ENCODE measurements around the gene BAIAP2L1.
"Not testable (repeated sequence)": the region's sequence is repeated elsewhere in the genome, so short reads cannot be mapped to it uniquely, and the experiment has no call there.

Gene BAIAP2L1

DNA sequence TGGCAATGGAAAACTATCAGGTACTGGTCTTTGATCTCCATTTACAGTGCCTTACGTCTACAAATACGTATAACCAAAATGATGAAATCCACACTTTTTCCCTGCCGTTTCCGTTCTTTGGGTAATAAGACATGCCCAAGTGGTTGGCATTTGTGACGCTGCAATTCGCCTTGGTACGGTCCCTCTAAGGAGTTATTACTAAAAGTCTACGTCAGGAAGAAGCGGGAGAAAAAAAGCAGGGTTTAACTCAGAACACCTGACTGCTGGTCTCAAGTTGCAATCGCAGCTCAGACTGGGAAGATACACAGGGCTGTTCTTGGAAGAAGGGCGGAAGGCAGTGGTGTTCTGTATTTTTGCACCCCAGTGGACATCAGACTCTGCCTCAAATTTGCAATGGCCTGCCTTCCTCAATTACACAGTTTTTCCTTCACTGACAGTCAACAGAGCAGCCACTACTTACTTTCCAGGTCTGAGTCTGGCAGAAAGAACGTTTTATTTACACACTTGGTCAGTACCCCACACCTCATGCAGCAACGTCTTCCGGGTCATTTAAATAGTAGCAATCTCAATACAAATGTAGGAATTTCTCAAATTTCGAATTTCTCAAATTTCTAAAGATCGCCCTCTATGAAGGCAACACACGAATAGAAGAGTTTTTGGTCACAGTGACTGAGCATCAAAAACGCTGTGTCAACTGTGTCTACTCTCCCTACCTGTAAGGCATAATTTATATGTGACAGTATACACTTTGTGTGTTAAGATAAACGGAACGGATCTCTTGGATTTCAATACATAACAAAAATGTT is 2.1 kb downstream of the BAIAP2L1 start:
- no peak for DNase-seq

DNA sequence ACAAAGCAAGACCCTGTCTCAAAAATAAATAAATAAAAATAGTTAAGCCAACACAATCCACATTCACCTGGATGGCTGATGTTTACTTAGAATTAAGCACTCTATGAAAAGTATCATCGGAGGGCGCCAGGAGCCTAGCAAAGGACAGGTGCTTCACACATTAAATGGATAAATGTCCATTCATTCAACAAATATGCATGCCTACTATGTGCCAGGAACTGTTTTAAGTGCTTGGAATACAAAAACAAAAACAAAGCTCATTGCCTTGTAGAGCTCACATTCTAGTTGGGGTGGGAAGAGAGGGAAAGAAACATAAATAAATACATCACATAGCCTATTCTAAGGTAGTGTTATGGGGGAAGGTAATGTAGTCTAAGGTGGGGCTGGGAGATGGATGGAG is 4.1 kb downstream of the BAIAP2L1 start:
- DNase-seq = no peak

DNA sequence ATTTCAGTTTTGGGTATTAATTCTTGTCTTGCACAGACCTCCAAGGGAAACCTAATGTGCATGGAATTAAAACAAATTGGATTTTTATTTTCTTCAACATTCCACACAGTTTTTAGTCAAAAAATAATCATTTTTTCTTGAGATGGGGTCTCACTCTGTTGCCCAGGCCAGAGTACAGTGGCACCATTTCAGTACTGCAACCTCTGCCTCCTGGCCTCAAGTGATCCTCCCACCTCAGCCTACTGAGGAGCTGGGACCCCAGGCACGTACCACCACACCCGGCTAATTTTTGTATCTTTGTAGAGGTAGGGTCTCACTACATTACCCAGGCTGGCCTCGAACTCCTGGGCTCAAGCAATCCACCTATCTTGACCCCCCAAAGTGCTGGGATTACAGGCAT is 4.9 kb downstream of the BAIAP2L1 start:
- no peak for DNase-seq

DNA sequence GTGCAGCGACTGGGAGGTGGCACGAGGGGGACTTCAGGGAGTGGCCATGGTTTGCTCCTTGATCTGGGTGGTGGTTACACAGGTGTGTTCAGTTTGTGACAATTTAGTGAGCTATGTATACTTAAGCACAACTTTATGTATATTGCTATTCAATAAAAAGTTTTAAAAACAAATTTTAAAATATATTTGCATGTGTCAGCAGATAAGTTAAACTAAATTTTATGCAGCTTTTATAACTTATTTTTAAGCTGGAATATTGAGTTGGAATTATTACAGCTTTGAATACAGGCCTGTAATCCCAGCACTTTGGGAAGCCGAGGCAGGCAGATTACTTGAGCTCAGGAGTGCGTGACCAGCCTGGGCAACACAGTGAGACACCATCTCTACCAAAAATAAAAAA is 5.4 kb downstream of the BAIAP2L1 start:
- DNase-seq = no peak

DNA sequence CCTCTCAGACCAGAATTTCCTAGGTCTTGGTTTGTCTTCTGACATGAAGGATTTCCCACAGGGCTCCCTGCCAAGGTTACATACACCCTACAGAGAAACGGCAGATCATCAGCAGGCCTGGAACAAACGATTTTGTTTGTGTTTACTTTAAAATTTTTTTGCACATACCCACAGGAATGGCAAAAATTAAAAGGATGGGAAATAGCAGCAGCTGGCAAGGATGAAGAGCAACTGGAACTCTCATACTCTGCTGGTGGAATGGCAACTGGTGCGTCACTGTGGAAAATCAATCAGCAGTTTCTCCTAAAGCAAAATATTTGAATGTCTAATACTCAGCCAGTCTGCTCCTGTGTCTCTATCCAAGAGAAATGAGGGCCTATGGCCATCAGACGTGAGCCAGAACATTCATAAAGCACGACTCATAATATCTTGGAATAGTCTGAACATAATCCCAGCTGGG is 6.5 kb downstream of the BAIAP2L1 start:
- no peak for DNase-seq

DNA sequence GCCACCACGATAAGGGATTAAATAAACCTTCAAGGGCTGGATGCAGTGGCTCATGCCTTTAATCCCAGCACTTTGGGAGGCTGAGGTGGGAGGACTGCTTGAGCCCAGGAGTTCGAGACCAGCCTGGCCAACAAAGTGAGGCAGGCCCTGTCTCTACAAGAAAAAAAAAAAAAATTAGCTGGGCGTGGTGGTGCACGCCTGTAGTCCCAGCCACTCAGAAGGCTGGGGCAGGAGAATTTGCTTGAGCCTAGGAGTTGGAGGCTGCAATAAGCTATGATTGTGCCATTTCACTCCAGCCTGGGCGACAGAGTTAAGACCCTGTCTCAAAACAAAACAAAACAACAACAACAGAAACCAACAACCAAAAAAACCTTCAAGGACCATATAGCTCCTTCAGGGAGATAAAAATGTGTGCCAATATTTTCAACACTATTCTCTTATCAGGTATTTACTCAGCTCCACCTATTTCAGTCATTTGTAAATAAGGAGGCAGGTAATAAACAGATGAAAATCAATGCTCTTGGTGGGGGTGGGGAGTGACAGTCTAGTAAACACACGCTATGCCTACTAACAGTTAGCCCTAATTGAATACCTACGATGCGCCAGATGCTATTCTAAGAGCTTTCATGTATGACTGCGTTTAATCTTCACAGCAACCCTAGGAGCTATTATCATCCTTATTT is 13.2 kb downstream of the BAIAP2L1 start:
- no peak for DNase-seq

DNA sequence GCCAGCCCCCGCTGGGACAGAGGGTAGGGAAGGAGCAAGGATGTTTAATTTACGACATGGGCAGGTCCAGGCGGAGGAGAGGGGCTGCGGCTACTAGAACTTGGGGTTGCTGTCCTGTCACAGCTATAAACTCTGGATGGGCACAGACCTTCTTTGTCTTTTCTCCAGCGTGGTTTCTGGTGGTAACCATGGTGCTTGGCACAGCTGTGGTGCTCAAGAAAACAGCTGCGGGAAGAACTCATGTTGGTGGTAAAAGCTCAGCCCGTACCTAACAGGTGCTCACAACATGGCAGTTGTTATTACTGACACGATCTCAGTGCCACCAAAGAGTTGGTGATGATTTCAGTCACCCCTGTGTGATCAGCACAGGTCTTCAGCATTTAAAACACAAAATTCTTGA is 13.8 kb downstream of the BAIAP2L1 start:
- no peak for DNase-seq

DNA sequence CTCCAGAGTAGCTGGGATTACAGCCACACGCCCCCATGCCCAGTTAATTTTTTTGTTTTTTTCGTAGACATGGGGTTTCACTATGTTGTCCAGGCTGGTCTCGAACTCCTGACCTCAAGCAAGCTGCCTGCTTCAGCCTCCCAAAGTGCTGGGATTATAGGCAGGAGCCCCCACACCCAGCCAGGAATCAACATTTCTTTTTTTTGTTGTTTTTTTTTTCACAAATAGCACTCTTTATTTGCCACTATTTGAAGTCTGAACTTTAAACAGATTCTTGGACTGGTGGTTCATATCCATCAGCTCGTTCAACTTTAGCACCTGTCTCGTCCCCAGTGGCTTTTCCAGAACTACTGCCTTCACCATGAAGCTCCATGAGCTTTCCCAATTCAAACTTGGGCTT is 15.4 kb downstream of the BAIAP2L1 start:
- DNase-seq = not testable (repeated sequence)

DNA sequence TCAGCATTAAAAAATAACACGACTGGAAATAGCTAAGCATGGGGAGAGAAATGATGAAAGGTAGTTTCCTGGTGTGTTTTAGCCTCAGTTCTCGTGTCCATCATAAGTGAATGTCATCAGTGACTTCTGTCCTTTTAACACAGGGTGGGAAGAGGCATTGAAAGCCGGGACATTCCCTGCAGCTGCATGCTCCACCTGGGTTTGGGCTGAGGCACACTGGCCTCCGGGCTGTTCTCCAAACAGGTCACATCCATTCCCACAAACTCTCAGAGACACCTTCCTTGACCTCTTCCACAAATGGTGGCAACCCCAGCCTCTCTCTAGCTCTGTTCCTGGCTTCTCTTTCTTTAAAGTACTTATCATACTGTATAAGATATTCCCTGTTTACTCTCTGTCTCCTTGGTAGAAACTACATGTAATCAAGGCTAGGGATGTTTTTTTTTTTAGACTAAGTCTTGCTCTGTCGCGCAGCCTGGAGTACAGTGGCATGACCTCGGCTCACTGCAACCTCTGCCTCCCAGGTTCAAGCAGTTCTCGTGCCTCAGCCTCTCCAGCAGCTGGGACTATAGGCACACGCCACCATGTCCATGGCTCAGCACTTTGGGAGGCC is 22.6 kb downstream of the BAIAP2L1 start:
- no peak for DNase-seq

DNA sequence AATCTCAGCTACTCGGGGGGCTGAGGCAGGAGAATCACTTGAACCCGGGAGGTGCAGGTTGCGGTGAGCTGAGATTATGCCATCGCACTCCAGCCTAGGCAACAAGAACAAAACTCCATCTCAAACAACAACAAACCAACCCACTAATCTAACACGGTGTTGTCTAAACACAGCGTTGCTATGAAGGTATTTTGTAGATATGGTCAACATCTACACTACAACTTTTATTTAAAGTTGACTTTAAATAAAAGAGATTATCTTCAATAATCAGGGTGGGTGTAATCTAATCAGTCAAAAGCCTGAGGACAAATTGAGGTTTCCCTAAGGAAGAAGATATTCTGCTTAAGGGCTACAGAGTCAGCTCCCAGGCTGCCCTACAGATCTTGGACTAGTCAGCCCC is 24.2 kb downstream of the BAIAP2L1 start:
- DNase-seq = no peak

DNA sequence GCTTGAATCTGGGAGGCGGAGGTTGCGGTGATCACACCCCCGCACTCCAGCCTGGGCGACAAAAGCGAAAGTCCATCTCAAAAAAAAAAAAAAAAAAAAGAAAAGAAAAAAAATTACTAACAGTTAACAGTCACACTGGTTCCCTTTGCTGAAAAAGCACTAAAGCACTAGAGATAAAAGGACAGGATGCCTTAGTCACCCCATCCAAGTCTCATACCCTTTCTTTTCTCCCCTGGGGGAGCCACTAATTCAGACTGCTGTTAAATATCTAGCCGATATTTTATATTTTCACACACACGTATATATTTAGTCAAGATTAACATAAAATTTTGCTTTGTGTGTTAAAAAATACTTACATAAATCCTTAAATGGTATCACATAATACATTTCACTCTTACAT is 25.2 kb downstream of the BAIAP2L1 start:
- no peak for DNase-seq

DNA sequence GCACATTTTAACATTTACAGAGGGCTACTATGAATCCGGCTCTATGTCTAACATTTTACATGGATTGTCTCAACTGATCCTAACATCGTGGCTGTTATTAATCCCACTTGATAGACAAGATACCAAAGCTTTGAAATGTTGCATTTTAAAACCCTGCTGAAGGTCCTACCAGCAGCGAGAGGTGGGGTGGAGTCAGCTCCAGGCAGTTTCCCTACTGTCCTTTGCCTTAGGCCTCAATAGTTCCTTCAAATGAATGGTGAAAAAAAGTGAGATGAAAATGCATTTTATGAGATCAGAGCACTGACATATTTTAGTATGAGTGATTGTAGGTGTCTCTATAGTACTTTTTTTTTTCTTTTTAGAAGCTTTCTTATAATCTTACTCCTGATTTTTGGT is 26.6 kb downstream of the BAIAP2L1 start:
- no peak for DNase-seq

DNA sequence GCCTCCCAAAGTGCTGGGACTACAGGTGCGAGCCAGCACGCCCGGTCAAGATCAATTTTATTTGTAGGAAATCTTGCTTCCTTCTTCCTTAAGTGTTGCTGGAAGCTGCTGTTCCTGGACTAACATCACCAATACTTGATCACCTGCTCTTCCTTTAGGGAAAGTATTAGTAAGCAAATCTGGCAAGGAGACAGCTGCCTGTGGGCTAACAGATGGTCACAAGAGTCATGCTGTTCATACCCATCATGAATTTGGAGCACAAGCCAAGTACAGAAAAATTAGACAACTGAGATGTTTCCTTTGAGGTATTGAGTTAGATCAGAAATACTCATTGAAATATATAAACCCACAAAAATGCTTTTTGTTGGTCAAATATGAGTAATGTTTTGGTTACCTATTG is 27.9 kb downstream of the BAIAP2L1 start:
- no peak for DNase-seq

DNA sequence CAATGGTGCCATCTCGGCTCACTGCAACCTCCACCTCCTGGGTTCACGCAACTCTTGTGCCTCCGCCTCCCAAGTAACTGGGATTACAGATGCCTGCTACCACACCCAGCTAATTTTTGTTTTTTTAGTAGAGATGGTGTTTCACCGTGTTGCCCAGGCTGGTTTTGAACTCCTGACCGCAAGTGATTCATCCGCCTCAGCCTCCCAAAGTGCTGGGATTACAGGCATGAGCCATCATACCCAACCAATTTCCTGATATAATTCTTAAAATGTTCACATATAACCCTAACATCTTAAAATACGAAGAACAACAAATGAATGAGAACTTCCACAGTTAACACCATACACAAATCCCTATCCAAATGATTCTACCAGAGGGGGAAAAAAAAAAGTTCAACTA is 31.2 kb downstream of the BAIAP2L1 start:
- no peak for DNase-seq

DNA sequence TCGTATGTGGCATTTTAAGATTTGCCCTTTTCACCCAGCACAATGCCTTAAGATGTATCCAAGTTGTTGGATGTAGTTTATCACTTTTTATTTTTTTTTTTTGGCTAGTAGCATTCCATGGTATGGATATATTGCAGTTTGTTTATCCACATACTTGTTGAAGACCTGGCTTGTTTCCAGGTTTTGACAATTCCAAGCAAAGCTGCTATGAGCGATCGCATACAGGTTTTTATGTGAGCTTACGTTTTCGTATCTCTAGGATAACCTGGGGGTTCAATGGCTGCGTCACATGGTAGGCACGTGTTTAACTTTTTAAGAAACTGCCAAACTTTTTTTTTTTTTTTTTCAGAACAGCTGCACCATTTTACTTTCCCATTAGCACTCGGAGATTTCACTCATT is 32.2 kb downstream of the BAIAP2L1 start:
- DNase-seq = no peak

DNA sequence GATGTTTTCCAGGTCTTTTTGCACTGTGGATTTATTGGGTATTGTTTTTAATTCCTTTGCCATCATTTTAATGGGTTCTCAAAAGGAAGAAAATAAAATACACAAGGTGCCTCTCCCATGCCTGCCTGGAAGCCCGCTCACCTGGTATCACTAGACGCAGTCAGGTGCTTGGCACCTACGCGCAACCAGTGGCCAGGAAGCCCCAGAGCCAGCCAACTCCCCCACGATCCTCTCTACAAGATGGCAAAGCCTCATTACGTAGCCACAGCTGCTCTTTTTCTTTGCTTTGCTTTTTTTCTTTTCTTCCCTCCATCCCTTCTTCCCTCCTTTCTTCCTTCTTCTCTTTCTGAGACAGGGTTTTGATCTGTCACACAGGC is 34.3 kb downstream of the BAIAP2L1 start:
- no peak for DNase-seq

DNA sequence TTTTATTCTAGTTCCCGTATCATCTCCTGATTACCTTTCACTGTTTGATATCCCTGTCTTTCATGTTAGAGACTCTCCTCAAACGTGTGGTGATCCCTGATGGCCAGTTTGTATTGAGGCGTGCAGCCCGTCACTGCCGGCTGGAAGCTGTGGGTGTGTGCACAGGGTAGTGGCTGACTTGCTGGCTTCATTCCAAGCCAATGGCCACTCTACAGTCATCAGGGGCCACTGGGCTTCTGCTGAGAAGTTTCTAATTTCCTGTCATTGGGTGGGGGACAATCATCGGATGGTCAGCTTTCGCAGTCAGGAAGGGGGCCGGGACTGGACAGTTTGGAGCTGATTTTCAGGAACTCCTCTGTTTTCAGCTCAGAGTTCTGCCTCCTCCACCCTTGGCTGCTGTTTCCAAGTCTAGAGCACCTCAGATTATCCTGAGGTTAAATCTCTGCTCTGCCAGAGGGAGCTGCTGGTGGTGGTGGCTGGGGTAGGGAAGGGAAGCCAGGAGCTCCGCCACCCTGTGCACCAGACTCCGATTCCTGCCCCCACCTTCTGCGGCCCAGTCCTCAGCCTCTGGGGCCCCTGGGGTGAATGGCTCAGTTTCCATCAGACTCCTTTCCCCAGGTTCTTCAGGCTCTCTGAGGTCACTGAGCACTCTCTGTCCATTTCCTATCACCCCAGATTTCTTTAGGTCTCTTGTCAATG is 34.9 kb downstream of the BAIAP2L1 start:
- DNase-seq = no peak

DNA sequence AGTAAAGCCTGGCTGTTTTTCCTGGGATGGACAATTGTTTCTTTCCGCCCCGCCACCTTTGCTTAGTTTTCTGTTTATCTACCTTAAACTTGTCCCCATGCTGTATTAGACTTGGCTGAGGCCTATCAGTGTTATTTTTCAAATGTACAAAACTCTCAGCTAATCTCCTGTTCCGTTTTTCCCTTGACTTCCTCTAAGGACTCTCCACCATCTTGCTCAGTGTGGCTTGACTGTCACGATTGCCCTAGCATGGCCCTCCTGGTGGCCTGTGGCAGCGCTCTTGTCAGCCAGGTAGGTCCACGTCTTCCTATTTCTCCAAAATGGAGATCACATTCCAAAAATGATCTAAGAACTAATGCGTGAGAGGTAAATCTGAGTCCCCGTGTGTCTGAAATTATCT is 36.7 kb downstream of the BAIAP2L1 start:
- no peak for DNase-seq

DNA sequence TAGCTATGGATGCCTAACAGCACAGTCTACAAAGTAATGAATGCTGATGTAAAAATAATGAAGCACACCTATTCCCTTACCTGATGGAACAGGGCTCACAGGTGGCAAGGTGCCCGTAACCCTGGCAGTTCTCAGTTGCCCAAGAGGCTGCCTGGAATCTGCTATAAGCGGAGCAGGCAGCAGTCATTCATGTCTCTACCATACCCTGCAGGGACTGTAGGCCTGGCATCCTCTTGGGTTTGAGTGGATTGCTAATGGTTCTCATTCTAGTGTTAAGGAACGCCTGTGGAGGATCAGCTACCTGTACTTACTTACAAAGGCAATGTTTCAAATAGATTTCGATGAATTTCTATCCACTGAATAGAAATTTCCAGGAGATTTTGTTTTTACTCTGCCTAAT is 38.4 kb downstream of the BAIAP2L1 start:
- DNase-seq = no peak

DNA sequence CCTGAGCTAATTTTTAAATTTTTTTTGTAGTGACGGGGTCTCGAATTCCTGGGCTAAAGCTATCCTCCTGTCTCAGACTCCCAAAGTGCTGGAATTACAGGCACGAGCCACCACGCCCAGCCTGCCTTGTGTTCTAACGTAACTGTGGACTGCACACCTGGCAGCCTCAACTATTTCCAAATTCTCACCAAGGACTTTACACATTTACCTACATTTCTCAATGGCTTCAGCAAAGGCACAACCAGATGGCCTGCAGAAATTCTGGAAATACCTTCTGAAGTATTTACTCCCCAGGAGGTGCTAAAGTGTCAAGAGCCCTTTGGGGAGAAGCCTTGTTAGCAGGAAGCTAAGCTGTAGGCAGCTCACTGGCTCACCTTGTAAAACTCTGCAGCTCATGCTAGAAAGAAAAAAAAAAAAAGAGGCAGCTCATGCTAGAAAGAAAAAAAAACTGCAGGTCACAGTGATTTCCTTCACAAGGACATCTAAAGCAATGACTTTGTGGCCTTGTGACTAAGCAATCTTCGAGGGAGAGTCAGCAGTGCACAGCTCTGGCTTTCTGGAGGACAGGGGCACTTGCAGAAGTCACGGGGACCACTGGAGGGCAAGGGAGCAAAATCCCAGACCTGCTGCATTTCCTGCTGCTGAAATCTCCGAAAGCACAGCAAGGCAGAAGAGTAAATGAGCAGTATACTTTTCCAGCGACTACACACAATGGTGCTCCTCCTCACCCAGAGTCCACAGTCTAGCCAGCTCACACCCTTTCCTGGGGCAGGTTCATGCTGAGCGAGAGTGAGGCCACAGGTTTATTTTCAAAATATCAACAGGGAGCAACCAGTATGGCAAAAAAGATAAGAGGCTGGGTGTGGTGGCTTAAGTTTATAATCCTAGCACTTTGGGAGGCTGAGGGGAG is 40.4 kb downstream of the BAIAP2L1 start:
- no peak for DNase-seq

DNA sequence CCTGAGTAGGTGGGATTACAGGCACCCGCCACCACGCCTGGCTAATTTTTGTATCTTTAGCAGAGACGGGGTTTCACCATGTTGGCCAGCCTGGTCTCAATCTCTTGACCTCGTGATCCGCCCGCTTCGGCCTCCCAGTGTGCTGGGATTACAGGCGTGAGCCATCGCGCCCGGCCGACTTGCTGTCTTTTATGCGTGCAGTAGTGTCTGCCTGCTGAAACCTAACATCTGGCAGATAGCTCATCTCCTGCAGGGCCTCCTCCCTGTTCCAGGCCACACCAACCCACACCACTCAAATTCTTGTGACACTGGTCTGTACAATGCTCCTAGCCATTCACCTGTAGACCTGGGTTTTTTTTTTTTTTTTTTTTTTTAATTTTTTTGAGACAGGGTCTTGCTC is 41.5 kb downstream of the BAIAP2L1 start:
- DNase-seq = no peak

DNA sequence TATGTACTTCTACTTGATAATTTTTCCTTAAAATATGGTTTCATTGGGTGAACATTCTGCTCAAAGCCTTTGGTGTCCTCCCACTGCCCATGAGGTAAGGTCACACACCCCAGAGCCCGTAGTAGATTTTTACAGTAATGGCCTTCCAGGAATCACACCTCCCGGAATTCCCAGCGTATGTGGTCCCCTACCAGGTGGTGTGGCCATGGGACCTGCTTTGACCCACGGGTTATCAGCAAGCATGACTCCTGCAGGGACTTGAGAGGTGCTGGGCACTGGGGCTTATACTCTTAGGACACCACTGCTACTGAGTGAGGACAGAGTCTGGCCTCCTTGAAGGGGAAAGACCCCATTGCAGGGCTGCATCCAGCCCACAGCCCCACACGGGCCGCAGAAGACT is 42.2 kb downstream of the BAIAP2L1 start:
- no peak for DNase-seq
